GM10248 (cell line): Measurements from ENCODE around the gene SF3B1.
"Not testable (repeated sequence)": the region's sequence is repeated elsewhere in the genome, so short reads cannot be mapped to it uniquely, and the experiment has no call there.

Source experiments
- CTCF ChIA-PET: fragments of 300-600 bp; sonication (Branson Sonifier 250); formaldehyde crosslinking; extraction: SDS; loops from one replicate; lab custom pipeline; 2021; ENCODE audit warnings: antibody characterized with exemption; lab: Yijun Ruan, JAX
- POLR2A ChIA-PET: fragments of 350-650 bp; sonication (Branson Sonifier 250); formaldehyde crosslinking; extraction: SDS; loops from one replicate; lab custom pipeline; 2020; ENCODE audit warnings: antibody characterized with exemption; lab: Yijun Ruan, JAX
- DNase-seq: peaks from one replicate; pipeline ENCODE4 v3.0.0; 2012; ENCODE audit errors: extremely low spot score
- CTCF ChIP-seq: IDR thresholded peaks from 2 replicates; pipeline ENCODE4 v1.5.1; 2012; ENCODE audit warnings: mild to moderate bottlenecking, low read depth; ENCODE audit errors: extremely low read depth, missing control alignments, control extremely low read depth

Gene SF3B1

GRCh38 chr2:197386242-197386641, 48.6 kb downstream of the SF3B1 start:
- CTCF ChIA-PET = interaction anchor here (1.2 to 1.7 kb wide), 4 partner anchors 29 to 375 kb away, joined by 3 to 8 read pairs (median 4); no protein-coding TSS in a partner anchor
- no peak for DNase-seq
- POLR2A ChIA-PET = no interaction called here
- no peak for TF ChIP-seq CTCF

GRCh38 chr2:197383825-197384224, 51.0 kb downstream of the SF3B1 start:
- POLR2A ChIA-PET = no interaction called here
- CTCF ChIA-PET = interaction anchor here (0.7 to 2.6 kb wide), 14 partner anchors 10 to 372 kb away, joined by 3 to 10 read pairs (median 4); no protein-coding TSS in a partner anchor
- no peak for DNase-seq
- no peak for TF ChIP-seq CTCF

- TF ChIP-seq CTCF = no peak
- ChIA-PET CTCF (interaction anchor here (2.6 kb wide), 1 partner anchor 268 kb away, joined by 10 read pairs; no protein-coding TSS in a partner anchor), POLR2A (no interaction called here)
- DNase-seq = no peak
Measured at GRCh38 chr2:197381641-197382040, 53.2 kb downstream of the SF3B1 start.

GRCh38 chr2:197379918-197380309, 54.9 kb downstream of the SF3B1 start:
- DNase-seq, POLR2A ChIA-PET: not testable (repeated sequence)
- CTCF ChIA-PET = interaction anchor here (1.4 to 2.2 kb wide), 2 partner anchors 211 to 368 kb away, joined by 3 to 6 read pairs; no protein-coding TSS in a partner anchor

GRCh38 chr2:197379308-197379917, 55.4 kb downstream of the SF3B1 start:
- CTCF ChIA-PET = interaction anchor here (1.0 to 3.0 kb wide), 9 partner anchors 17 to 628 kb away, joined by 3 to 18 read pairs (median 5); no protein-coding TSS in a partner anchor
- DNase-seq, POLR2A ChIA-PET: not testable (repeated sequence)

- POLR2A ChIA-PET = no interaction called here
- peak; percentile 70 for DNase-seq
- TF ChIP-seq CTCF = peak; percentile 72
- CTCF ChIA-PET = interaction anchor here (0.6 to 3.0 kb wide), 19 partner anchors 9 to 628 kb away, joined by 3 to 18 read pairs (median 4); no protein-coding TSS in a partner anchor
Measured at GRCh38 chr2:197378494-197379307, 56.1 kb downstream of the SF3B1 start.

- CTCF ChIA-PET = interaction anchor here (0.8 to 3.0 kb wide), 15 partner anchors 9 to 627 kb away, joined by 3 to 18 read pairs (median 4); no protein-coding TSS in a partner anchor
- DNase-seq = no peak
- no peak for TF ChIP-seq CTCF
- POLR2A ChIA-PET = no interaction called here
Measured at GRCh38 chr2:197378086-197378485, 56.7 kb downstream of the SF3B1 start.
